SU-DHL-6 (cell line): Measurements from ENCODE around the gene LRP1-AS.

ENCODE experiments used
- H2AFZ ChIP-seq: fragments of 200-600 bp; sonication (generic); 2 replicates; pipeline ENCODE4 v1.6.1; 2014; ENCODE audit warnings: low read depth, mild to moderate bottlenecking, moderate library complexity, mixed read lengths, antibody characterized with exemption, low read length; ENCODE audit not compliant: severe bottlenecking
- H3F3A ChIP-seq: fragments of 200-600 bp; shearing (Covaris generic); 2 replicates; pipeline ENCODE4 v1.6.0; 2016; ENCODE audit warnings: antibody characterized with exemption, mild to moderate bottlenecking; ENCODE audit not compliant: insufficient read depth
- H3K27ac ChIP-seq: fragments of 200-600 bp; sonication (generic); 2 replicates; pipeline ENCODE4 v1.5.1; 2016; ENCODE audit warnings: low read depth, mild to moderate bottlenecking, low read length, moderate library complexity, mixed read lengths
- H3K27me3 ChIP-seq: fragments of 200-600 bp; sonication (generic), shearing (Covaris generic); 2 replicates; pipeline ENCODE4 v1.6.0; 2014; ENCODE audit warnings: mild to moderate bottlenecking, low read length
- H3K36me3 ChIP-seq: fragments of 200-600 bp; sonication (generic); 2 replicates; pipeline ENCODE4 v1.6.1; 2014; ENCODE audit warnings: mild to moderate bottlenecking, low read length, mixed read lengths
- H3K4me2 ChIP-seq: fragments of 300-600, 200-600 bp; shearing (Covaris generic), sonication (generic); 2 replicates; pipeline ENCODE4 v1.6.0; 2014; ENCODE audit warnings: low read length, low read depth, mild to moderate bottlenecking; ENCODE audit not compliant: poor library complexity, severe bottlenecking
- H3K4me3 ChIP-seq: fragments of 200-600 bp; sonication (generic); 2 replicates; pipeline ENCODE4 v1.5.1; 2014; ENCODE audit warnings: antibody characterized with exemption, low read length, mild to moderate bottlenecking, mixed read lengths; ENCODE audit not compliant: insufficient read depth, poor library complexity, severe bottlenecking
- H3K79me2 ChIP-seq: fragments of 200-600 bp; sonication (generic); 2 replicates; pipeline ENCODE4 v1.6.1; 2014; ENCODE audit warnings: mild to moderate bottlenecking, low read length, moderate library complexity; ENCODE audit not compliant: insufficient read depth
- H3K9ac ChIP-seq: fragments of 200-600 bp; sonication (generic); 2 replicates; pipeline ENCODE4 v1.7.0; 2014; ENCODE audit warnings: mild to moderate bottlenecking, low read length
- H3K9me2 ChIP-seq: fragments of 200-600 bp; sonication (generic); replicated peaks from 2 replicates; pipeline ENCODE4 v1.6.1; 2014; ENCODE audit warnings: low read length; ENCODE audit not compliant: insufficient read depth
- H3K9me3 ChIP-seq: fragments of 200-600 bp; sonication (generic); 2 replicates; pipeline ENCODE4 v1.6.1; 2014; ENCODE audit warnings: low read length, mixed read lengths; ENCODE audit not compliant: insufficient read depth
- H4K20me1 ChIP-seq: fragments of 200-600 bp; sonication (generic); 2 replicates; pipeline ENCODE4 v1.6.1; 2014; ENCODE audit warnings: low read depth, mild to moderate bottlenecking, antibody characterized with exemption, low read length, moderate library complexity, mixed read lengths
- EZH2phosphoT487 ChIP-seq: fragments of 200-600 bp; sonication (generic), shearing (Covaris generic); conservative IDR thresholded peaks from 2 replicates; pipeline ENCODE4 v1.6.1; 2018; ENCODE audit warnings: mild to moderate bottlenecking, antibody characterized with exemption, low read length, moderate library complexity, mixed read lengths
- TF ChIP-seq, protein P1 (sequence below): fragments of 200-600 bp; sonication (generic); IDR thresholded peaks from one replicate; pipeline ENCODE4 v1.5.1; 2017; ENCODE audit warnings: antibody characterized with exemption, mild to moderate bottlenecking, low read length, moderate library complexity; ENCODE audit not compliant: insufficient read depth, poor library complexity, severe bottlenecking

LRP1-AS gene

DNA sequence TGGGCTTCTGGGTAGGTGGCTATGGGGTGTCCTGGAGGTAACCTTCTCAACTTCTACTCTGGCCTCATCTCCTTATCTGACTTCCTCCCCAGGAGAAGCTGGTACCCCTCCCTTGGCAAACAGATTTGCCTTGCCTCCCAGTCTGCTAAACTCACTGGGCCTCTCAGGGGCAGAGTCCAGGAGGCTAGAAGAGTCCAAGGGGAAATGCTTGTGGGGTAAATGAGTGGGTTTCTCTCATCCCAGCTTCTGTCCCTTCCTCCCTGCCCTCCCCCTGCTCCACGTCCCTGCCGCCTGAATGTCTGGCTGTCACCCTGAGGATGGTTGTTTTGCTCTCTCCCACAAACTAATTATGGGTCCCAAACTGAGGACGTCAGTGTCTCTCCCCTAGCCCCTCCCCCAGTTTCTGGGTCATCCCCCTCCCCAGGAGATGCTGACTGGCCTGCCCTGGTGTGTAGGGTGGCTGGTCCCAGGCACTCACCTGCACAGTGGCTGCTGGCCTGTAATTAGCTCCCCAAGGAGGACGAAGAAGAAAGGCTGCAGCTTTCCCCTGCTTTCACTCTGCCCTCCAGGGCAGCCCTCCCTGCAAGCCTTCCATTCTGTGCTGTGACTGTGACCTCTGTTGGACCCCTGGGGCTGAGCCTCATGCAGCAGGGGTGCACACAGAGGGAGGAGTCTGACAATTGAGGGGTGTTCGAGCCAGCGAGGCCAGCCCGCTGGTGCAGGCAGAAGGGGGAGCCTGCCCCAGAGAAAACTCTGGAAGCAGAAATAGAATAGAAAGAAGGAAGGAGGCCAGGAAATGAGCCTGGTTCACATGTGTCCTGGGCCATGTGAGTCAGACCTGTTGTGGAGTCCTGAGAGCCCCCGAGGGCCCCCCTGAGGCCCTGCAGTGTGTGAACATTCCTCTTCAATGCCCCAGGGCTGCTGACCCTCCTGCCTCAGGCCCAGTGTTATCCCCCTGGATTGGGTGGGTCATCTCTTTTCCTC lies at the start of gene LRP1-AS:
LRP1-AS (minus strand) TSS at position 659 of the 984 bp plus-strand sequence.
- H3K9me2 ChIP-seq: no peaks in the 10 kb centered on the region
- H3K79me2 ChIP-seq: no peaks in the 10 kb centered on the region
- no peaks in the 10 kb centered on the region for H3F3A ChIP-seq
- no peak within 1 kb of the TSS for H3K4me3 ChIP-seq
- no peaks in the 10 kb centered on the region for H4K20me1 ChIP-seq
- TF ChIP-seq, protein P1, sequence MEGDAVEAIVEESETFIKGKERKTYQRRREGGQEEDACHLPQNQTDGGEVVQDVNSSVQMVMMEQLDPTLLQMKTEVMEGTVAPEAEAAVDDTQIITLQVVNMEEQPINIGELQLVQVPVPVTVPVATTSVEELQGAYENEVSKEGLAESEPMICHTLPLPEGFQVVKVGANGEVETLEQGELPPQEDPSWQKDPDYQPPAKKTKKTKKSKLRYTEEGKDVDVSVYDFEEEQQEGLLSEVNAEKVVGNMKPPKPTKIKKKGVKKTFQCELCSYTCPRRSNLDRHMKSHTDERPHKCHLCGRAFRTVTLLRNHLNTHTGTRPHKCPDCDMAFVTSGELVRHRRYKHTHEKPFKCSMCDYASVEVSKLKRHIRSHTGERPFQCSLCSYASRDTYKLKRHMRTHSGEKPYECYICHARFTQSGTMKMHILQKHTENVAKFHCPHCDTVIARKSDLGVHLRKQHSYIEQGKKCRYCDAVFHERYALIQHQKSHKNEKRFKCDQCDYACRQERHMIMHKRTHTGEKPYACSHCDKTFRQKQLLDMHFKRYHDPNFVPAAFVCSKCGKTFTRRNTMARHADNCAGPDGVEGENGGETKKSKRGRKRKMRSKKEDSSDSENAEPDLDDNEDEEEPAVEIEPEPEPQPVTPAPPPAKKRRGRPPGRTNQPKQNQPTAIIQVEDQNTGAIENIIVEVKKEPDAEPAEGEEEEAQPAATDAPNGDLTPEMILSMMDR: no peak
- TF ChIP-seq EZH2phosphoT487: no peak
- H3K9me3 ChIP-seq: no peaks in the 10 kb centered on the region
- H3K36me3 ChIP-seq: no peaks in the 10 kb centered on the region
- no peak within 1 kb of the TSS for H3K9ac ChIP-seq
- H3K27ac ChIP-seq: no peak within 1 kb of the TSS
- H2AFZ ChIP-seq: no peak within 1 kb of the TSS
- H3K27me3 ChIP-seq: no peaks in the 10 kb centered on the region
- H3K4me2 ChIP-seq: no peak within 1 kb of the TSS

DNA sequence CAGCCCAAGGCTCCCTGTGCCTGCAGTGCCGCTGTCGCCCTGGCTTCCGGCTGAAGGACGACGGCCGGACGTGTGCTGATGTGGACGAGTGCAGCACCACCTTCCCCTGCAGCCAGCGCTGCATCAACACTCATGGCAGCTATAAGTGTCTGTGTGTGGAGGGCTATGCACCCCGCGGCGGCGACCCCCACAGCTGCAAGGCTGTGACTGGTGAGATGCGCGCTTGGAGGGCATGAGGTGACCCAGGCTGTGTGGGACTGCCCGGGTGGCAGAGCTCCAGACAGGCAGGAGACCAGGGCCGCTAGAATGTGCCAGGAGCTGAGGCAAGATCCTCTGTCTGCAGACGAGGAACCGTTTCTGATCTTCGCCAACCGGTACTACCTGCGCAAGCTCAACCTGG lies 49.5 kb upstream of the LRP1-AS start:
- Histone ChIP-seq H3K4me3 (no peak overlapping the region), H3K4me2 (no peak overlapping the region), H3K27ac (no peak overlapping the region), H3F3A (no peaks in the 10 kb centered on the region), H3K9me3 (no peaks in the 10 kb centered on the region), H3K79me2 (no peaks in the 10 kb centered on the region), H3K36me3 (no peaks in the 10 kb centered on the region), H2AFZ (no peak overlapping the region), H3K9me2 (no peaks in the 10 kb centered on the region), H3K27me3 (no peaks in the 10 kb centered on the region; the same call in 1 of the 2 replicates), H4K20me1 (no peaks in the 10 kb centered on the region), H3K9ac (no peak overlapping the region)
- TF ChIP-seq, protein P1: no peak
- no peak for TF ChIP-seq EZH2phosphoT487

DNA sequence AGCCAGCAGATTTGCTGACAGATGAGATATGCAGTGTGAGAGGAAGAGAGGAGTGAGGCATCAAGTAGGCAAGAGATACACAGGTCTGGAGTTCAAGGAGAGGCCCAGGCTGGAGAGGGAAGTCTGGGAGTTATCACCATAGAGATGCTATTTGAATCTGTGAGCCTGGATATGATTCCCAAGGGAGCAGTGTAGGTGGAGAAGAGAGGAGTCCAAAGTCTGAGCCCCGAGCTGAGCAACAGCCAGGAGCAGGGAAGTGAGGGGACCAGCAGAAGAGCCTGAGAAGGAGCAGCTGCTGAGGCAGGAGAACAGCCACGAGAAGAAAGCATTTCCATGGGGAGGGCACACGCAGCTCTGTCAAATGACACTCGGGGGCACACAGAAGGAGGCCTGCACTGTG lies 49.0 kb upstream of the LRP1-AS start:
- Histone ChIP-seq H3F3A (no peaks in the 10 kb centered on the region), H2AFZ (no peak overlapping the region), H3K36me3 (no peaks in the 10 kb centered on the region), H3K27me3 (no peaks in the 10 kb centered on the region; the same call in 1 of the 2 replicates), H4K20me1 (no peaks in the 10 kb centered on the region), H3K9ac (no peak overlapping the region), H3K9me2 (no peaks in the 10 kb centered on the region), H3K79me2 (no peaks in the 10 kb centered on the region), H3K4me2 (no peak overlapping the region), H3K9me3 (no peaks in the 10 kb centered on the region), H3K4me3 (no peak overlapping the region), H3K27ac (no peak overlapping the region)
- TF ChIP-seq EZH2phosphoT487: no peak
- TF ChIP-seq, protein P1: no peak
